H1 (cell line): Measurements from ENCODE around the gene AIRE. TPM values are rescaled to one million over a fixed set of nuclear protein-coding genes. Genes with fewer than 3 reads are reported as not detected.
A peak's percentile ranks its signal among the peaks of the same experiment; 100 is the strongest.

ENCODE experiments used
- CTCF ChIA-PET: fragments of 300-600 bp; sonication (Branson Sonifier 250); formaldehyde crosslinking; loops from one replicate; lab custom pipeline; 2021; ENCODE audit not compliant: partially characterized antibody; lab: Charles Lee
- POLR2A ChIA-PET: fragments of 300-600 bp; sonication (Branson Sonifier 250); formaldehyde crosslinking; loops from one replicate; lab custom pipeline; 2021; ENCODE audit warnings: inconsistent platforms; ENCODE audit not compliant: partially characterized antibody; lab: Charles Lee
- DNase-seq, 2 experiments: peaks; one replicate each; pipeline versions ENCODE4 v3.0.0 to v3.0.0-alpha.2; 2010 to 2022; ENCODE audit warnings: low spot score in 2 of 2, low read depth in 1 of 2, mixed read lengths in 1 of 2
- FAIRE-seq: peaks from 2 replicates; lab custom pipeline; 2011; peaks lifted over from hg19 to GRCh38; lab: Jason Lieb, UNC
- H2AFZ ChIP-seq: 2 replicates; pipeline ENCODE4 v1.8.1; 2012; ENCODE audit warnings: low read length, inconsistent platforms
- H2AK5ac ChIP-seq: 2 replicates; pipeline ENCODE4 v1.6.1; 2013; ENCODE audit warnings: low read depth, low read length
- H2BK120ac ChIP-seq: replicated peaks from 2 replicates; pipeline ENCODE3; 2013; ENCODE audit warnings: low read depth, low read length, inconsistent platforms
- H2BK12ac ChIP-seq: 2 replicates; pipeline ENCODE4 v1.6.1; 2013; ENCODE audit warnings: low read depth, low read length
- H2BK15ac ChIP-seq: 2 replicates; pipeline ENCODE4 v1.6.1; 2013; ENCODE audit warnings: low read length
- H2BK20ac ChIP-seq: 2 replicates; pipeline ENCODE4 v1.6.1; 2013; ENCODE audit warnings: low read length
- H2BK5ac ChIP-seq: 2 replicates; pipeline ENCODE4 v1.6.1; 2013; ENCODE audit warnings: low read depth, low read length
- H3K14ac ChIP-seq: 2 replicates; pipeline ENCODE4 v1.6.1; 2013; ENCODE audit warnings: inconsistent platforms; ENCODE audit not compliant: insufficient read length
- H3K18ac ChIP-seq: 2 replicates; pipeline ENCODE4 v1.6.1; 2013; ENCODE audit warnings: low read length; ENCODE audit errors: extremely low read depth
- H3K23ac ChIP-seq: 2 replicates; pipeline ENCODE4 v1.6.1; 2013; ENCODE audit warnings: inconsistent platforms; ENCODE audit not compliant: insufficient read length
- H3K23me2 ChIP-seq: 2 replicates; pipeline ENCODE4 v1.6.1; 2013; ENCODE audit warnings: low read depth, low read length
- H3K27ac ChIP-seq: 2 replicates; pipeline ENCODE4 v1.6.1; 2011; ENCODE audit warnings: low read depth, low read length, inconsistent platforms
- H3K27me3 ChIP-seq, 4 experiments: replicated peaks in 1 of 4; 1 replicate in 1 of 4; 2 replicates in 3 of 4; pipeline versions ENCODE4 v1.6.1 to v1.8.1; 2011 to 2013; ENCODE audit warnings: low read length in 3 of 4, mild to moderate bottlenecking in 3 of 4, inconsistent platforms in 2 of 4, mixed read lengths in 2 of 4, moderate library complexity in 1 of 4; ENCODE audit not compliant: control insufficient read depth in 3 of 4, insufficient read depth in 3 of 4; ENCODE audit errors: extremely low read depth in 1 of 4
- H3K36me3 ChIP-seq, 4 experiments: 2 replicates each; pipeline versions ENCODE4 v1.6.1 to v1.8.1; 2011 to 2013; ENCODE audit warnings: mild to moderate bottlenecking in 4 of 4, low read length in 3 of 4, moderate library complexity in 2 of 4, control low read depth in 1 of 4, inconsistent platforms in 1 of 4; ENCODE audit not compliant: insufficient read depth in 4 of 4, control insufficient read depth in 2 of 4
- H3K4ac ChIP-seq: replicated peaks from 2 replicates; pipeline ENCODE3; 2013; ENCODE audit warnings: low read length, low read depth, mixed read lengths, inconsistent platforms; ENCODE audit not compliant: insufficient read length
- H3K4me1 ChIP-seq, 4 experiments: replicated peaks in 1 of 4; 1 replicate in 1 of 4; 2 replicates in 3 of 4; pipeline versions ENCODE4 v1.6.1 to v1.8.1; 2011 to 2013; ENCODE audit warnings: low read length in 3 of 4, inconsistent platforms in 2 of 4, mixed read lengths in 1 of 4; ENCODE audit not compliant: insufficient read depth in 4 of 4, control insufficient read depth in 3 of 4
- H3K4me2 ChIP-seq, 2 experiments: 2 replicates each; pipeline versions ENCODE4 v1.6.1 to v1.8.1; 2011 to 2013; ENCODE audit warnings: low read depth in 2 of 2, low read length in 2 of 2, control low read depth in 1 of 2, inconsistent platforms in 1 of 2, mild to moderate bottlenecking in 1 of 2; ENCODE audit not compliant: insufficient read depth in 1 of 2
- H3K4me3 ChIP-seq, 4 experiments: fragments of 200-600, 300-600 bp in 1 of 4; sonication (generic), shearing (Covaris generic), sonication (Bioruptor Twin) in 1 of 4; 2 replicates each; pipeline versions ENCODE4 v1.5.1 to v1.8.1; 2011 to 2016; ENCODE audit warnings: low read length in 4 of 4, low read depth in 3 of 4, control low read depth in 2 of 4, inconsistent platforms in 2 of 4, mild to moderate bottlenecking in 2 of 4, mixed read lengths in 1 of 4, moderate library complexity in 1 of 4; ENCODE audit not compliant: insufficient read depth in 2 of 4; ENCODE audit errors: extremely low read depth in 1 of 4
- H3K56ac ChIP-seq: replicated peaks from 2 replicates; pipeline ENCODE3; 2013; ENCODE audit warnings: low read depth, mild to moderate bottlenecking, mixed read lengths, low read length, inconsistent platforms; ENCODE audit not compliant: insufficient read length
- H3K79me1 ChIP-seq: 2 replicates; pipeline ENCODE4 v1.6.1; 2013; ENCODE audit warnings: low read depth, low read length, control low read depth
- H3K79me2 ChIP-seq, 2 experiments: 2 replicates each; pipeline versions ENCODE4 v1.6.1 to v1.8.1; 2012 to 2013; ENCODE audit warnings: low read length in 2 of 2, mild to moderate bottlenecking in 2 of 2, inconsistent platforms in 1 of 2; ENCODE audit not compliant: insufficient read depth in 2 of 2, control insufficient read depth in 1 of 2
- H3K9ac ChIP-seq, 4 experiments: replicated peaks in 1 of 4; 1 replicate in 1 of 4; 2 replicates in 3 of 4; pipeline versions ENCODE4 v1.6.1 to v1.8.1; 2011 to 2013; ENCODE audit warnings: low read depth in 3 of 4, low read length in 3 of 4, control low read depth in 2 of 4, mild to moderate bottlenecking in 2 of 4, moderate library complexity in 2 of 4, inconsistent platforms in 1 of 4; ENCODE audit errors: extremely low read depth in 1 of 4
- H3K9me3 ChIP-seq, 2 experiments: 2 replicates each; pipeline versions ENCODE4 v1.6.1 to v1.8.1; 2012 to 2013; ENCODE audit warnings: mild to moderate bottlenecking in 2 of 2, moderate library complexity in 2 of 2, control low read depth in 1 of 2, inconsistent platforms in 1 of 2, low read depth in 1 of 2, low read length in 1 of 2, mixed read lengths in 1 of 2; ENCODE audit not compliant: insufficient read depth in 2 of 2
- H4K20me1 ChIP-seq, 2 experiments: replicated peaks in 1 of 2; 2 replicates each; pipeline versions ENCODE3 to v1.8.1; 2011 to 2013; ENCODE audit warnings: inconsistent platforms in 2 of 2, low read length in 2 of 2, mild to moderate bottlenecking in 1 of 2; ENCODE audit not compliant: insufficient read depth in 2 of 2, control insufficient read depth in 1 of 2
- H4K5ac ChIP-seq: 2 replicates; pipeline ENCODE4 v1.6.1; 2013; ENCODE audit warnings: low read length, low read depth, mixed read lengths, inconsistent platforms; ENCODE audit not compliant: insufficient read length
- H4K8ac ChIP-seq: 2 replicates; pipeline ENCODE4 v1.8.0; 2013; ENCODE audit warnings: mild to moderate bottlenecking, moderate library complexity, low read length, inconsistent platforms; ENCODE audit not compliant: insufficient read depth; ENCODE audit errors: extremely low read depth
- H4K91ac ChIP-seq: replicated peaks from 2 replicates; pipeline ENCODE3; 2013; ENCODE audit warnings: low read length, mixed read lengths, inconsistent platforms; ENCODE audit not compliant: insufficient read length
- ASH2L ChIP-seq: fragments of 200-600, 300-600 bp; sonication (generic); IDR thresholded peaks from one replicate; pipeline ENCODE4 v1.7.1; 2017; ENCODE audit warnings: low read length
- CEBPB ChIP-seq: IDR thresholded peaks from 2 replicates; pipeline ENCODE4 v1.6.1; 2012; ENCODE audit warnings: low read depth, low read length
- PHF8 ChIP-seq: fragments of 200-600 bp; sonication (generic); conservative IDR thresholded peaks from 2 replicates; pipeline ENCODE4 v1.7.1; 2012; ENCODE audit warnings: low read depth, mild to moderate bottlenecking, inconsistent platforms, low read length, moderate library complexity
- RXRA ChIP-seq: IDR thresholded peaks from 2 replicates; pipeline ENCODE4 v1.6.1; 2011; ENCODE audit warnings: low read depth, mild to moderate bottlenecking, low read length, moderate library complexity; ENCODE audit not compliant: insufficient read depth
- TCF12 ChIP-seq: IDR thresholded peaks from 2 replicates; pipeline ENCODE4 v1.6.1; 2011; ENCODE audit warnings: low read depth, mild to moderate bottlenecking, low read length
- WGBS, 2 experiments: shearing (Covaris generic) in 1 of 2; methylation state at CpG; one replicate each; pipeline versions ENCODE4 v1.1.6 to v1.1.7; 2013 to 2015; ENCODE audit warnings: low lambda C conversion rate in 2 of 2, mixed read lengths in 2 of 2, inconsistent platforms in 1 of 2, low coverage in 1 of 2, missing lambda C conversion rate in 1 of 2; ENCODE audit not compliant: insufficient replicate concordance in 2 of 2, insufficient coverage in 1 of 2, insufficient read length in 1 of 2; ENCODE audit errors: extremely low coverage in 1 of 2, missing lambda C conversion rate in 1 of 2; 5-methylcytosine and 5-hydroxymethylcytosine counted together
- polyA plus RNA-seq, 7 experiments: library from polyadenylated mRNA; depleted of rRNA in 3 of 7; stranded (reverse) in 5 of 7; unstranded in 2 of 7; fragments of >200 nt in 5 of 7; fragments of 200-250 nt in 2 of 7; gene quantifications; 1 replicate in 5 of 7; 2 replicates in 1 of 7; 4 replicates in 1 of 7; pipeline versions ENCODE4 v1.2.1 to v1.2.3, GENCODE V29; 2011 to 2013; ENCODE audit warnings: missing spikeins in 2 of 7, mixed read lengths in 2 of 7
- total RNA-seq: library from RNA; stranded (reverse); fragmentation: NEBNext Ultra II Directional; extraction: Animal tissue kit (Norgen Biotek cat#: 25700); gene quantifications from 2 replicates; pipeline ENCODE4 v1.2.1, GENCODE V29; 2021

AIRE gene
- total and polyA plus RNA-seq, 2 of the 8 experiments (the other 6 are each of a cell fraction or from before 2014, with no cell fraction given): 0.09 TPM; not detected in 1

DNA sequence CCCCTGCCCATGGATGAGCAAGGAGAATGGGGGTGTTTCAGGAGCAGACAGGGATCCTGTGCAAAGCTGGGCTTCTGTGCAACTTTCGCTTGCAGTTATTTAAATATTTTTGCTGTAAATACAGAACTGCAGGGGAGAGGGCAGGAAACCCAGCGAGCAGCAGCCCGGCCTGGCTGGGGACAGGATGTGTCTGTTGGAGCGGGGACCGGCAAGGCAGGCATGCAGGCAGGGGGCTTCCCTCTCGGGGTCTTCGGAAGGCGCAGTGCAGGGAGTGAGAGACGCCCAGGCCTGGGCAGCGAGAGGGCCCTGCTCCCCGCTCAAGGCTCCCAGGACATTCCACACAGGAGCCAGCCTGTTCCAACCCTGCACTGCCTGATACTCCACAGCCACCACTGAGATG lies 1.7 kb upstream of the AIRE start:
- WGBS, 2 experiments: 82% methylated on average over 11 of the region's 11 CpGs; no CpG with 5 or more reads in 1 of the 2 experiments
- FAIRE-seq: no peak
- H2AFZ ChIP-seq: no peak overlapping the region

More for the DNA sequence above, 1.7 kb upstream of the AIRE start:
- H3K18ac ChIP-seq: peak overlapping the region; percentile 71
- H3K9ac ChIP-seq: no peak overlapping the region
- H2BK15ac ChIP-seq: peak overlapping the region; percentile 72; the same call in 1 of the 2 replicates
- H4K5ac ChIP-seq: no peak overlapping the region
- no peak for DNase-seq
- no peak overlapping the region for H3K56ac ChIP-seq
- no peak overlapping the region for H3K4me2 ChIP-seq
- H2BK120ac ChIP-seq: peak overlapping the region; percentile 61
- H2BK5ac ChIP-seq: no peak overlapping the region
- H3K27ac ChIP-seq: no peak overlapping the region
- no peak overlapping the region for H3K23ac ChIP-seq
- no peak overlapping the region for H3K4me3 ChIP-seq
- peaks cover 0 to 23% (median 15%) of the 10 kb centered on the region in 4 experiments; a peak in 6 of 7 replicates for H3K4me1 ChIP-seq
- ChIA-PET POLR2A (interaction anchor here (0.7 kb wide), 1 partner anchor 11 kb away, joined by 3 read pairs; no protein-coding TSS in a partner anchor), CTCF (interaction anchor here (0.6 to 5.3 kb wide), 2 partner anchors 13 to 637 kb away, joined by 3 to 53 read pairs; partner anchors contain the start of gene ITGB2)
- H3K9me3 ChIP-seq: no peaks in the 10 kb centered on the region
- TF ChIP-seq RXRA: no peak
- TF ChIP-seq ASH2L: no peak
- TF ChIP-seq PHF8: no peak
- no peak for TF ChIP-seq TCF12
- no peak for TF ChIP-seq CEBPB
- H3K14ac ChIP-seq: no peak overlapping the region
- no peak overlapping the region for H4K91ac ChIP-seq
- peak overlapping the region; percentile 74 for H3K4ac ChIP-seq
- H2BK20ac ChIP-seq: no peak overlapping the region
- peak overlapping the region; percentile 68; the same call in 1 of the 2 replicates for H2BK12ac ChIP-seq
- H4K8ac ChIP-seq: no peak overlapping the region; the same call in 1 of the 2 replicates
- H4K20me1 ChIP-seq: no peaks in the 10 kb centered on the region
- no peak overlapping the region for H2AK5ac ChIP-seq
- H3K79me2 ChIP-seq: no peaks in the 10 kb centered on the region
- H3K79me1 ChIP-seq: no peaks in the 10 kb centered on the region
- H3K27me3 ChIP-seq: peaks cover 0 to 28% (median 17%) of the 10 kb centered on the region in 4 experiments; a peak in 5 of 7 replicates
- no peaks in the 10 kb centered on the region for H3K36me3 ChIP-seq
- H3K23me2 ChIP-seq: no peaks in the 10 kb centered on the region; the same call in 1 of the 2 replicates
